Fibroblast of lung (primary cell): Measurements from ENCODE around the gene DDI1.

Experiments used
- CTCF ChIP-seq, 2 donors: IDR thresholded peaks in 1 of 2; conservative IDR thresholded peaks in 1 of 2; 1 replicate in 1 of 2; 2 replicates in 1 of 2; pipeline ENCODE4 v1.5.1; 2011 to 2012; ENCODE audit warnings: low read length in 2 of 2, control low read depth in 1 of 2, inconsistent platforms in 1 of 2, low read depth in 1 of 2, mild to moderate bottlenecking in 1 of 2
- EZH2 ChIP-seq: IDR thresholded peaks from 2 replicates; pipeline ENCODE4 v1.5.1; 2012; ENCODE audit warnings: low read length, control low read depth, mild to moderate bottlenecking; ENCODE audit errors: missing control alignments

GRCh38 chr11:104043142-104043541 is 6.7 kb downstream of the DDI1 start:
- TF ChIP-seq CTCF (conservative IDR thresholded peaks at IDR 0.05 in 1 of 2, IDR thresholded peaks at IDR 0.05 in 1 of 2; ENCODE audit: low read depth in 1 of 2, low read length in 2 of 2) (no peak), EZH2 (no peak)
